HFFc6 (cell line): ENCODE measurements around the gene TSC22D1. TPM values are rescaled to one million over a fixed set of nuclear protein-coding genes. Genes with fewer than 3 reads are reported as not detected.

ENCODE experiments used
- DNase-seq: peaks from one replicate; pipeline ENCODE4 v3.0.0-alpha.2; 2018
- H3K27ac Mint-ChIP-seq: 2 replicates; pipeline ENCODE4 v1.8.0; 2020; ENCODE audit warnings: mild to moderate bottlenecking, mixed read lengths
- H3K27me3 Mint-ChIP-seq: 2 replicates; pipeline ENCODE4 v1.8.0; 2021; ENCODE audit warnings: mild to moderate bottlenecking, moderate library complexity, mixed read lengths; ENCODE audit not compliant: insufficient read depth
- H3K36me3 Mint-ChIP-seq: 2 replicates; pipeline ENCODE4 v1.8.0; 2021; ENCODE audit warnings: low read depth, mixed read lengths
- H3K4me1 Mint-ChIP-seq: 2 replicates; pipeline ENCODE4 v1.8.0; 2020; ENCODE audit warnings: low read depth, mixed read lengths
- H3K4me3 Mint-ChIP-seq: 2 replicates; pipeline ENCODE4 v1.8.0; 2020; ENCODE audit warnings: mild to moderate bottlenecking, moderate library complexity, mixed read lengths
- H3K9me3 Mint-ChIP-seq: 2 replicates; pipeline ENCODE4 v1.8.0; 2020; ENCODE audit warnings: mild to moderate bottlenecking, mixed read lengths
- CTCF ChIP-seq: fragments of 200-600 bp; sonication (generic); IDR thresholded peaks from 2 replicates; pipeline ENCODE4 v1.5.0; 2021; ENCODE audit warnings: antibody characterized with exemption, mild to moderate bottlenecking
- total RNA-seq, 6 experiments: library from RNA; stranded (reverse); fragmentation: NEBNext Ultra II Directional; extraction: Animal tissue kit (Norgen Biotek cat#: 25700); gene quantifications; 2 replicates in 1 of 6; 3 replicates in 5 of 6; pipeline ENCODE4 v1.2.3, GENCODE V29; 2021

TSC22D1 gene
- total RNA-seq, 6 experiments from 2014 or later, result 42.3 to 49.4 (median 45.2) TPM

- H3K27ac Mint-ChIP-seq, result no peak overlapping the region
- no peak for TF ChIP-seq CTCF
- no peaks in the 10 kb centered on the region for H3K4me1 Mint-ChIP-seq
- H3K4me3 Mint-ChIP-seq, result no peak overlapping the region
- H3K27me3 Mint-ChIP-seq, result peaks cover 39% of the 10 kb centered on the region
- no peaks in the 10 kb centered on the region for H3K36me3 Mint-ChIP-seq
- H3K9me3 Mint-ChIP-seq, result no peaks in the 10 kb centered on the region
- DNase-seq, result no peak
Observed at GRCh38 chr13:44420376-44421220, 155.5 kb downstream of the TSC22D1 start.

DNA sequence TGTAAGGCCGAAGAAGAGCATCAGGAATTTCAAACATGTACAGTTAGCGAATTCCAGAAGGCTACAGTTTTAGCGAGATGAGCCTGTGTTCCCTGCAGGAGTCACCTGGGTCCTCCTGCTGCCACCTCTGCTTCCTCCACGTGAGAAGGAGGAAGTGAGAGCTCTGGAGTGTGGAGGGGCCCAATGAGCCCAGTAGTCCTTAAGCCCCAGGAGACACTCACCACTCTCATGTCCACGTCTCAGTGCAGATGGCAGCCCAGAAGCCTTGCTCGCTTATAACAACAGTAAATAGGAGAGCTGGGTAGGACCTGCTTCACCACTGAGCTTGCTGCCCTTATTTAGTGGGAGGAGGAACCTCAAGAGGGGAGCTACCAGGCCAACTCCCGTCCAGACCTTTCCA, 158.3 kb downstream of the TSC22D1 start:
- no peak for DNase-seq
- H3K36me3 Mint-ChIP-seq, result no peaks in the 10 kb centered on the region
- no peak for TF ChIP-seq CTCF
- peaks cover 4% of the 10 kb centered on the region; the same call in 1 of the 2 replicates for H3K4me1 Mint-ChIP-seq
- H3K27me3 Mint-ChIP-seq, result peaks cover 36% of the 10 kb centered on the region
- no peak overlapping the region for H3K27ac Mint-ChIP-seq
- H3K9me3 Mint-ChIP-seq, result no peaks in the 10 kb centered on the region
- H3K4me3 Mint-ChIP-seq, result no peak overlapping the region

GRCh38 chr13:44417446-44417845, 158.7 kb downstream of the TSC22D1 start:
- Mint-ChIP-seq H3K4me1 (peaks cover 6% of the 10 kb centered on the region; the same call in 1 of the 2 replicates), H3K36me3 (no peaks in the 10 kb centered on the region), H3K27me3 (peaks cover 36% of the 10 kb centered on the region), H3K4me3 (no peak overlapping the region), H3K9me3 (no peaks in the 10 kb centered on the region), H3K27ac (no peak overlapping the region)
- no peak for TF ChIP-seq CTCF
- no peak for DNase-seq

- Mint-ChIP-seq H3K4me3 (no peak overlapping the region), H3K27ac (no peak overlapping the region), H3K4me1 (peaks cover 6% of the 10 kb centered on the region; the same call in 1 of the 2 replicates), H3K36me3 (no peaks in the 10 kb centered on the region), H3K9me3 (no peaks in the 10 kb centered on the region), H3K27me3 (peaks cover 34% of the 10 kb centered on the region)
- TF ChIP-seq CTCF, result no peak
- DNase-seq, result no peak
Observed at GRCh38 chr13:44416744-44417143, 159.4 kb downstream of the TSC22D1 start.

DNA sequence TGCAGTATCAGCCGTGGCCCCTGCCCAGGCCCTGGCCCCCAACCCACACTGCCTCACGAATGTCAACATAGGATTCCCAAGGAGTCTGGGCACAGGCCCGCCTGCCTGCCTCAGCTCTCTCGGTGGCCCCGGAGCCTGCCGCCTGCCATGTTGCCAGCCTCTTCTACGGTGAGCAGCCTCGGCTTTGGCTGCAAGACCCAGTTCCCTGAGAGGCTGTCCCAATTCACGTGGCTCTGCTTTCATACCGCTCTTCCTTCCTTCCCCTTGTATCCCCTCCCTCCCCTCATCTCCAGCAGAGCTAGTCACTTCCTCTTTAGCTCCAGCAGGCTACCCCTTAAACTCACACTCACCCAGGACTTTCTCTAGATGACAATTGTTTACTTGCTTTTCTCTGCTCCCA, 159.8 kb downstream of the TSC22D1 start:
- H3K27me3 Mint-ChIP-seq, result peaks cover 33% of the 10 kb centered on the region
- H3K36me3 Mint-ChIP-seq, result no peaks in the 10 kb centered on the region
- no peak overlapping the region for H3K4me3 Mint-ChIP-seq
- no peaks in the 10 kb centered on the region for H3K9me3 Mint-ChIP-seq
- peaks cover 6% of the 10 kb centered on the region; the same call in 1 of the 2 replicates for H3K4me1 Mint-ChIP-seq
- no peak for TF ChIP-seq CTCF
- no peak for DNase-seq
- H3K27ac Mint-ChIP-seq, result no peak overlapping the region
